Activated T-helper 1 cell treated with anti-CD3 and anti-CD28 coated beads, Interleukin-2, amount 50 U/mL, for 16 hours (primary cell): Measurements from ENCODE around the gene DNAJB4.

Experiments used
- DNase-seq, 2 donors: peaks; one replicate each; pipeline ENCODE4 v3.0.0-alpha.2; 2020; ENCODE audit warnings: low read depth in 1 of 2, low spot score in 1 of 2

Gene DNAJB4

DNA sequence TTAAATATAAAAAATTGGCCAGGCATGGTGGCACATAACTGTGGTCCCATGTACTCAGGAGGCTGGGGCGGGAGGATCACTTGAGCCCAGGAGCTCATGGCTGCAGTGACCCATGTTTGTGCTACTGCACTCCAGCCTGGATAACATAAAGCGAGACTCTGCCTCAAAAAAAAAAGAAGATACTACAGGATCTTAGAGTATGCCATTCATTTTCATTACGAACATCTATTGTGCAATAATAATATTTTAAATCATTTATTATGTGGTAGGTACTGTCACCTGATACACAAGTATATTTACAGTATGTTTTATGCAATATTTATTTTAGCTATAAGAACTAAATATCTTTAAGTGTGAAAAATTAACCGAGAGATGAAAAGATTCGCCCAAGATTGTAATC, 31.7 kb downstream of the DNAJB4 start:
- no peak for DNase-seq

DNA sequence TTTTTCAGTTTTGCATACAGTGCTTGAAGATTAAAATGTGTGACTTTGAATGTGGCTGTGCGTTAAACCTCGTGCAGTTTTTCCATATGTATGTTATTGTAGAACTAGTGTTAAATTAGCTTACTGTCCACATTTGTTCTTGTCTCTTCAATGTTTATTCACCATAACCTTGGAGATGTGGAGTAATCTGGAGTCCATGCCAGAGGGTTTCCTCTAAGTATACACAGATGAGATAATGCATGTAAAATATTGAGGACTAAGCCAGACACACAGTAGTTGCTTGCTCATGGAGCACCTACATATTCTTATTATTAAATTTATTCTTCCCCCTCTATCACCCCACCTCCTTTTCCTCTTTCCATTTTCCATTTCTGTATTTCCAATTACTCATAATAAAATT, 33.3 kb downstream of the DNAJB4 start:
- DNase-seq: no peak

DNA sequence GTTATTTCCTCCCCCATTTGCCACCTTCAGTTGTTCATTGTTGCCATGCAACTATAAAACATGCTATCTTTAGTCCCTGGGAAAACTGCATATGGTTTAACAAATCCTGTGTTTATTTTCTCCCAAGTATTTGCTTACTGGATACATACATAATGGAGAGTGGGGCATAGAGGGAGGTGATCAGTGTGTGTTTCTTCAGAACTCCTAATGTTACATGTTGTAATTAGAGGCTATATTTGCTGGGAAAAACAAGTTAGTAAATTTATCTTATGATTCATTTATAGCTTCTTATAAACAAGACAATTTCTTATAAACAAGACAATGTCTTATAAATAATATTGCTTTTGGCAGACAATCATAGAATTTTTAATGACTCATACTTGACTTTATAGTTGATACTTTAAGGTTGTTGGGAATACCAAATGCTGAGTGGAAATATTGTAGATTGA, 33.8 kb downstream of the DNAJB4 start:
- DNase-seq: no peak

DNA sequence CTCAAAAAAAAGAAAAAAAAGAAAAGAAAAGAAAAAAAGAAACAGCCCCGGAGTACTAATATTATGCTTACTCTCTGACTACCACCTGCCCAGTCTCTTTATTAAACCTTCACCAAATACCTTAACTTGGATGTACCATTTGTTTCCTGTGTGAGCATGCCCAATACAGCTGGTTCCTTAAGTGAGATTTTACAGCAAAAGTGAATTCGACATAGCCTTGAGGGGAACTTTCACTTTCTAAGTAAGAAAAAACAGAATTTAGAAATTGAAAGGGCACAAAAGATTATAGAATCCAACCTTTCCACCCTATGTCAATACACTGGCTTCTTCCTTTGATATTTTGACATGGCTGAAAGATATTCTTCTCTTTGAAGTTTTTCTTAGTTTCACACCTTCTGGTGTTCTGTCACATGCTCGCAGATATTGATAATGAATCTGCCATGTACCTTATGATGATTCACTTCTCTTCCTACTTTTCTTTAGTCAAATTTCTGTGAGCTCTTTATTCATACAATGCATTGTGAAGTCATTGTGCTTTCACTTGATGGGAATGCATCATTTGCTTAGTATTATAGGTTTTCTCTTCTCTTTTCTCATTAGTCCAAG, 35.8 kb downstream of the DNAJB4 start:
- DNase-seq: no peak

DNA sequence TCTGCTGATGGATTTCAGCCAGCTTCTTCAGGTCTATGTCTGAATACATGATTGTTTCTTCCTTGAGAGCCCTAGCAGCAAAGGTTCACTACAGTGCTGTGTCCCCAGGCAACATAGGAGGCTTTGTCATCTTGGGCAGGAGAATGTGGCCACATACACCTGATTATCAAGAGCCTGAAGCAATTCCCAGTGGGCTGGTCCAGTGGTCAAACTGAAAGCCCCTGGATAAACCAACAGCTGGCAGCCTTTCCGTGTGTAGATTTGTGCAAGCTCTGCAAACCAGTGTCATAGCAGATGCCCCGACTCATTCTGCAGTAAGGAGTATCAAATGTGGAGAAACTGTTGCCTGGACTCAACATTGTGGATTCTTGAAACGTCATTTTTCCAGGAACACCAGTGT, 38.7 kb downstream of the DNAJB4 start:
- no peak for DNase-seq

DNA sequence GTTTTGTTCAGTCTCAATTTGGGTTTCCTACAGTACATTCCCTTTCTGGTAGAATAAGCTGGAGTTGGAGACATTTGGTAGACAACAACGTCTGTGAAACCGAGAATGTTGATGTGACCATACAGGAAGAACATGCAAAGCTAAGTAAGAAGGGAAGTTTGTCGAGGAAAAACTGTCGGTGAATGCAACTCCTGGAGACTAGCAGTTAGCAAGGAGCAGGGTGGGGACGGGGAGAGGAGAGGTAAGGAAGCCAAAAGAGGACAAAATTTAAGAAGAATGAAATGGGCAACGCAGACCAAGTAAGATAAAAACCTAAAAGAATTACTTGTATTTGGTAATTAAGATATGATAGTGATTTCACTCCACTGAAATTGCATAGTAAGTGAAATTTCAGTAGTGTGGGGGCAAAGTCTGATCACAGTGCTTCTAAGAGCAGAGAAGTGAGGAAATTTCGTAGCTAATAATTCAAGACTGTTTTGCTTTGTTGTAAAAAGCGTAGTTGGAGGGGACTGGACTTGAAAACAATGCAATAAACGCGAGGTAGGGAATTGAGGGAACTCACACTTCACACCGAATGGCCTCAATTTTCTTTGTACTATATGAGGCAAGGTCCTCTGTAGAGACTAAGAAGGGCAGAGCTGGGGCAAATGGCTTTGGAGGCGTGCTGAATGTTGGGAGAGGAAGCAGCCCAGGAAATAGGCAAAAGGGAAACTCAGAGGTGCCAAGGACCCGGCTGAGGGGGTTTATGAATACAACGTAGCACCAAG, 40.2 kb downstream of the DNAJB4 start:
- no peak for DNase-seq

DNA sequence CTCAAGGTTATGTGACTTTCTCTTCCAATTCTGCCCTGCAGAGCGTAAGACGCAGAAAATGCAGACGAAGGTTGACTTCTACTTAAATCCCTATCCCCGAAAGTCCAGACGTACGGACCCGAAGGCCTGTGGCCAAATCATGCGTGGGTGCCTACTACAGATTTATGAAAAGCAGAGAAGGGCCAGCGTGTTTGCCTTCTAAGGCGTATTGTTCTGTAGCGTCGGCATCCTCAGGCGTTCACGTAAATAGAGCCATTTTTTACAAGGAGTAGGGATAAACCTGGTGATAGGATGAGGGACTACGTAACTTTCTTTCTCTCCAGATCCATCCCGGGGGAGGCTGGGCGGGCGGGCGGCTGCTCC, 40.8 kb downstream of the DNAJB4 start:
- no peak for DNase-seq

DNA sequence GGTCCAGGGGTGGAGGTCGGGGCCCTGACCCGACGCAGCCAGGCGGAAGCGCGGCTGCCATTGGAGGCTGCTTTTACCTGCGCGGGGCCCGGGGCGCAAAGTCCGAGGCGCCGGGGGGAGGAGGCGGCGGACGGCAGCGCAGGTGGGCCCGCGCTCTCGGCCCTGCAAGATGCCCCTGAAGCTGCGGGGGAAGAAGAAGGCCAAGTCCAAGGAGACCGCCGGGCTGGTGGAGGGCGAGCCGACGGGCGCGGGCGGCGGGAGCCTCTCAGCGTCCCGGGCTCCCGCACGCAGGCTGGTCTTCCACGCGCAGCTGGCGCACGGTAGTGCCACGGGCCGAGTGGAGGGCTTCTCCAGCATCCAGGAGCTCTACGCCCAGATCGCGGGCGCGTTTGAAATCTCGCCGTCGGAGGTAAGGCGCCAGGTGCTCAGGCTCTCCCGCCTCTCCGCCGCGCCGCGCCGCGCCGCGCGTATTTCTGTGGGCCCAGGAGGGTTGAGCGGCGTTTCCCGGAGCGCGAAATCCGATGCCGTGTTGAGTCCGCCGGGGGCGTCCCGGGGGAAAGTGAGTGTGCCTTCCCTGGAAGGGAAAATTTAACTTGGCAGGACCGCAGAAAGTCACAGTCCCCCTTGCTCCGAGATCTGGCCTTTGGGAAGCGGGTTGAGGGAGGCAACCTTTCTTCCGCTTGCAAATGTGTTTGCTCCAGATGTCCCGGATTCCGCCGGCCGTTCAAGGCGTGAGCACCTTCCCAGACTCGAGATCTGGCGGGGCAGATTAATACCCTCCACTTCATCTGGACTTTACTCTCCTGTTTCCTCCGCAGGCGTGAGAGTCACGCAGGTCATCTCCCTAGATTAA, 41.4 kb downstream of the DNAJB4 start, which contains the start of gene GIPC2:
Gene GIPC2 (plus strand): TSS at position 41 of the 853 bp plus-strand sequence. CDS start 129 bp downstream, at position 170.
- DNase-seq: no peak

DNA sequence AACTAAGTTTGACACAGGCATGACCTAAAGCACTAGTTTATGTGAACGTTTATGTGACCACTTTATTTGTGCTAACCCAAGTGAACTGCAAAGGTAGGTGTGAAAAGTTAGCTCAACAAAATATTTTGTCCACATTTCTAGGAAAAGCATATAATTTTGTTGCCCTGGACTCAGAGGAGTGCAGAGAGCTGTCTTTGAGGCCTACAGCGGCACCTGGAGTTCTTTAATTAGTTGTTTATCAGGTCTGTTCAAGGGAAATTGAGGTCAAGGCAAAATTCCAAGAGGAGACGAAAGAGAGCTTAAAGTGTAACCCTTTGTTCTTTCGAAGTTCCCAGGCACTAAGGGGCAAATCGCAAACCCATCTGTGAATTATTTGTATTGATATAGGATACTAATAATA, 42.4 kb downstream of the DNAJB4 start:
- no peak for DNase-seq

DNA sequence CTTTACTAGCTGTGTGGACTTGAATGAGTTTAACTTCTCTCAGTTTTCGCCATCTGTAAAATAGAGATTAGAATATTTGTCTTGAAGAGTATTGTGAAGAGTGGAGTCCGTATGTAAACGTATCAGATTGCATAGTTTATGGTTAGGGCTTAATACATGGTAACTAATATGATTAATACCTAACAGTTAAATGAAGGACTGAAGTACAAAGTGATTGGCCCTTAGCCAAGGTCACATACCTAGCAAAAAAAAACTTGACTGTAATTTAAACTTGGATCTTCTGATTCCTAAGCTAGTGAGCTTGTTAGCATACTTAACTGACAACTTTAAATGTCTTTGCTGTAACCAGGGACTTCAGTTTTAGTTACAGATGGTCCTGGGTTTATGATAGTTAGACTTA, 42.9 kb downstream of the DNAJB4 start:
- no peak for DNase-seq

DNA sequence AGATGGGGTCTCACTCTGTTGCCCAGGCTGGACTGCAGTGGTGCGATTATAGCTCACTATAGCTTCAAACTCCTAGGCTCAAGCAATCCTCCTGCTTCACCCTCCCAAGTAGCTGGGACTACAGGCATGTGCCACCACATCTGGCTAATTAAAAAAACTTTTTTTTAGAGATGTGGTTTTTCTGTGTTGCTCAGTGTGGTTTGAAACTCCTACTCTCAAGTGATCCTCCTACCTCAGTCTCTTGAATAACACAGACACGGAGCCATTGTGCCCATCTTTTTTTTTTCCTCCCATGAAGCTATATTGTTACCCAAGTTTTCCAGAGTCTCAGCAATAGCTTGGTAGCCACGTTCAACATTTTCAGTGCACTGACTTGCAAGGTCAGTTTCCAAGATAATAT, 43.7 kb downstream of the DNAJB4 start:
- no peak for DNase-seq

DNA sequence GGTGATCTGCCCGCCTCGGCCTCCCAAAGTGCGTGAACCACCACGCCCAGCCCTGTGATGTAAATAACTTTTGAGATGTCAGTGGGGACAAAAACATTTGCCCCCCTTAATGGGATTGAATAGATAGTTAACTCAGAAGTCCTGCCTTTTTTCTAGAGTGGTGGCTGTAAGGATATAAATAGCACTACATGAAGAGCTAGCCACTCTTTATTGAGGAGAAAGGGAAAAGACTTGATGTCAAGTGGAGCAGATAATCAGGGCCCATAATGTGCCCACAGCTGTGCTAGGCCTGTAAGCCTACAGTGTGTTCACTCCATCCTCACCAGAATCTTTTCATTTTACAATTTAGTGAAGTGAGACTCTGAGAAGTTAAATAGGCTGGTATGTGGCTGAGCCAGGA, 44.7 kb downstream of the DNAJB4 start:
- no peak for DNase-seq

DNA sequence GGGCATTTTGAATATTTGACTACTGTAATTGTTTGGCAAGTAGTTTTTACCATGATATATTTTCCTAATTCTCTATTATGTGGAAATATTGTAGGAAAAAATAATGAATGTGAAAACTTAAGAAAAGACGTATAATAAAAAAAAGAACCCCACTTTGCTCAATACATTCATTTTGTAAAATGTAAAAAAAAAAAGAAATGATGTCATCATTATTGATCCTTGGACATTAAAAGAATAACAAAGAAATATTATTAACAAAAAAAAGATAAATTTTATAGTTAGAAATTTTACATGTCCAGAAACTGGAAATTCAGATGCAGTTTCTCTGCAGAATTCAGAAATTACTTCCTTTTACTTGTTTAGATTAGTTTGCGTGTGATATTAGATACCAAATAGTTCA, 46.3 kb downstream of the DNAJB4 start:
- no peak for DNase-seq

DNA sequence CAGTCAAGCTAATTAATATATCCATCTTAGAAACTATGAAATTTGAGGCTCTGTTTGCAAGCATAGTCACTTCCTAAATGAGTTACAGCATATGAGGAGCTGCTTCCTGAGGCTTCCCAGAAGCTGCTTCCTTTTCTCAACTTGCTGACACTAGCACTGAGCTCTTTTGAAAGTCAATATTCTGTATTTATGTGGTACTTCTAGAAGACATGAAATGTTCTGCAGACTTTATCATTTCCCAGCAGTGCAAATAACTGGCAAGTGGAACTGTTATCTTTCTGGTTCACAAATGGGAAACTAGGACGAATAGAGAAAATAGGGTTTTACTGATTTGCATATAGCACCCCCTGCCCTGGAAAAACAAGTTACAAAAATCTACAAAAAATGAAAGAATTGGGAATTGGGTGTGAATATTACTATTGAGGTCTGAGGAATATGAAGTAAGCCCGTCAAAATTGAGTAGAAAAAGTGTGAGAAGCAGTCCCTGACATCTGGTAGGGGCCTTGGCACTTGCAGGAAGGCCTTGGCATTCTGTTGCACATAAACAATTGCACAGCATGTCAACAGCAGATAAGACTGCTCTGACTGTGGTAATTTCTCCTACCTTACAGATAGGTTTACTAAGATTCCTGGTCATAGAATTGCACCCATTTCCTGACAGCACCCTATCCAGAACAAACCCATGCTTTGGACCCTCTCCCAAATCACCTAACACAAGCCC, 48.1 kb downstream of the DNAJB4 start:
- no peak for DNase-seq

DNA sequence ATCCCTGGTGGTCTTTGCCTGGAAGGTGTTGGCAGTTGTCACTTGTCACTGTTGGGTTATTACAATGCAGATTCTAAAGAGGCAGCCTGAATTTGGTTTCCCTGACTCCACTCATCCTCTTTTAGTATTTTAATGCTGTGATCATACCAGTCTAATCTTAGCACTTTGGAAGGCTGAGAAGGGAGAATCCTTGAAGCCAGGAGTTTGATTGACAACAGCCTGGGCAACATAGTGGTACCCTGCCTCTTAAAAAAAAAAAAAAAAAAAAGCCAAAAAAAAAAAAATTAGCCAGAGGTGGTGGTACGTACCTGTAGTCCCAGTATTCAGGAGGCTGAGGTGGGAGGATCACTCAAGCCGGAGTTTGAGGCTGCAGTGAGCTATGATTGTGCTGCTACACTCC, 48.8 kb downstream of the DNAJB4 start:
- no peak for DNase-seq

DNA sequence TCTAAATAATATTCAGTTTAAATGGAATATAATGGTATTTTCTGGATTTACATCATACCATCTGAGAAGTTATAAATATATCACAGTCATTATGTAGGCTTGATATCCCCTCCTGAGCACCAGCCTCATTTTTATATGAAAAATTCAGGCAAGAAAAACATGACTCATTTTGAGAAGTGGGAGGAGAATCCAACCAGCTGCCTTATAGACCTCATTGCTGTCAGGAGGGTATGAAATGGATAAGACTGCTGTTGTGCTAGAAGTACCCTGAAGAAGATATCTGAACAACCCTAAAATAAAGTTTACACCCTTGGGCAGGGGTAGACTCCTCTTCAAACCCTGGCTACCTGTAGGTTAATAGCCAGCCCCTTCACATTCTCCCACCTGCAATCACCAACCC, 49.8 kb downstream of the DNAJB4 start:
- no peak for DNase-seq

DNA sequence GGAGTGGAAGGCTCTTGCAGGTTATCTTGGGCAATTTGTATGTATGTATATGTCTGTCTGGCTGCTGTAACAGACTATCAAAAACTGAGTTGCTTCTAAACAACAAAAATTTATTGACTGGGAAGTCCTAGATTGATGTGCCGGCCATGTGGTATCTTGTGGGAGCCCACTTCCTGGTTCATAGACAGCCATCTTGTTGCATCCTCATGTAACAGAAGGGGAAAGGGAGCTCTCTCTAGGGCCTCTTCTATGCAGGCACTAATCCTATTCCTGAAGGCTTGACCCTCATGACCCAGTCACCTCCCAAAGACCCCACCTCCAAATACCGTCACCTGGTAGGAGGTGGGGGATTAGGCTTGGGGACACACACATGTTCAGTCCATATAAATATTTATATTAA, 50.2 kb downstream of the DNAJB4 start:
- no peak for DNase-seq

DNA sequence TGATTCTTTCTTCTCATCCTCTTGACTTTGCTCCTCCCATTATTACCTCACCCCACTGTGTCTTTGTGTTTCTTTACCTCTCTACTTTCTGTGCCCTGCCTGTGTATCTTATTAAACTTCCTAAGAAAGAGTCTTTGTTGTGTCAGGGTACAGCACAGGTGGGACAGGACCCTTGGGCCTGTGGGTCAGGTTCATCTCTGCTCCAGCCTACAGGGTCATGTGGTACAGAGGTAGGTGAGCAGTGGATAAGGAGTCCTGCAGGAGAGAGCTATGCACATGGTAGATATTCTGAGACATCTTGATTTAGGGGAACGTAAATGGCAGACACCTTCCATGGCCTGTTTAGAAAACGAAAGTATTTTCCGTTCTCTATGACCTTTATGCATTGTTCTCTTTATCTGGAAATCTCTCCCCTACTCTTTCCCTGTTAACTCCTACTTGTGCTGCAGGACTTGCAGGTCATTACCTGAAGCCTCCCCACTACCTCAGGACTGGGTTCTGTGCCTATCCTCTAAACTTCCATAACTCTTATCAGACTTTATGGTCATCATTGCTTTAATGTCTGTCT, 50.9 kb downstream of the DNAJB4 start:
- no peak for DNase-seq

DNA sequence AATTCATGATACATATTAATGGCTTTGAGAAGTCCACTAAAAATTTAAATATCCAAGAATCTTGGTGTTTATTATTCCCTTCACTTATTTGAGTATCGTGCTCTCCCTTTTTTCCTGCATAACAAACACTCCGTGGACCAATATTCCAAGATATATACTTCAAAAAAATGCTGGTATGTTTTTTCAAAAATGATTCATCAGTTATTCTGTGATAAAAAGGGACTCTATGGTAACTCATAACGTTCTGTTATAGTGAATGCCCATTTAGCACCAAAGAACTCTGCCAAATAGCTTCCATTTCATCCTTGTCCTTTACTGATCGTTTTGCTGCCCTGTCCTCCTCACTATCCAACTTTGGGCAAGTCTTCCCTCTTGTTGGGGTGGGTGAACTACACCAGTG, 53.9 kb downstream of the DNAJB4 start:
- no peak for DNase-seq

DNA sequence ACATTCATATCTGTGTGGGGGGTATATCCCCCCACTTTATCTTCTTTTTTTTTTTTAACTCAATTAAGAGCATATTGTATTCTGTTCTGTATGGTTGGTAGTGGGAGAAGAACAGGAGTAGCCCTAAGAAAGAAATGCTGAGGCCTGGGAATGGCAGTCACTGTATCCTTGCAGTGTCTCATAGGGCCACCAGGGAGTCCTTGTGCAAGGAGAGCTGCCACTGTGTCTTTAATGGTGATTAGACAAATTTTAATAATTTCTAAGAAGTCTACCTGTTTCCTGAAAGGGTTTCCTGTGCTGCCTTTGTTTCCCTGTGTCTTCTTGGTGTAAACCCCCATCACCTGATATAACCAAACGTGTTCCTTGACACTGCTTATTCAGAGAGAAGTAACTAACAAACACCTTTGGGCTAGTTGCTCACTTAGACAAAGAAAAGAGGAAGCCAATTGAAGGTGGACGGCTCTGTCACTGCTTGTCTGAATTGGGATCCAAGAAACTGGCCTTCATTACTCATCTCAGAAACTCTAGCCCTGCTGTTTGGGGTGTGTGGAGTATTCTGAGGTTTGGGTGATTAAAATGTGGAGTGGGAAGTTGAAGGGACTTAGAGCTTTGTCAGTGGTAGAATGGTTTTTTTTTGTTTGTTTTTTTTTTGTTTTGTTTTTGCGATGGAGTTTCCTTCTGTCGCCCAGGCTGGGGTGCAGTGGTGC, 56.3 kb downstream of the DNAJB4 start:
- DNase-seq: no peak
